GM18508 (cell line): ENCODE data around the gene SREBF2.

Experiments
- ATAC-seq: cut with Tn5 transposase; IDR thresholded peaks from one replicate; pipeline ENCODE4 v1.9.1; 2021; ENCODE audit warnings: moderate number of reproducible peaks; ENCODE audit not compliant: insufficient read depth, unreplicated experiment

SREBF2 gene

GRCh38 chr22:41832553-41833368, at the start of gene SREBF2:
Gene SREBF2, plus strand, starts transcription at chr22:41833105. Its CDS starts 166 bp downstream, at chr22:41833271.
- ATAC-seq, result peak; percentile 72

GRCh38 chr22:41787331-41787730, 45.6 kb upstream of the SREBF2 start:
- ATAC-seq, result no peak

GRCh38 chr22:41793871-41794270, 39.0 kb upstream of the SREBF2 start:
- ATAC-seq, result no peak

- ATAC-seq, result no peak
Observed at GRCh38 chr22:41798736-41799135, 34.2 kb upstream of the SREBF2 start.

- no peak for ATAC-seq
Observed at GRCh38 chr22:41799486-41800347, 33.2 kb upstream of the SREBF2 start.

- ATAC-seq, result no peak
Observed at GRCh38 chr22:41800348-41801146, 32.4 kb upstream of the SREBF2 start, which contains the start of gene CCDC134. Gene CCDC134, plus strand, starts transcription at chr22:41800679. Its CDS starts 8,212 bp downstream, at chr22:41808891.

GRCh38 chr22:41801147-41801819, 31.6 kb upstream of the SREBF2 start:
- ATAC-seq, result no peak

- no peak for ATAC-seq
Observed at GRCh38 chr22:41801886-41802285, 31.0 kb upstream of the SREBF2 start.

GRCh38 chr22:41805639-41806038, 27.3 kb upstream of the SREBF2 start:
- ATAC-seq, result no peak

GRCh38 chr22:41808400-41808799, 24.5 kb upstream of the SREBF2 start:
- no peak for ATAC-seq

GRCh38 chr22:41810022-41810421, 22.9 kb upstream of the SREBF2 start:
- no peak for ATAC-seq

- no peak for ATAC-seq
Observed at GRCh38 chr22:41812805-41813545, 19.9 kb upstream of the SREBF2 start.

GRCh38 chr22:41813726-41814410, 19.0 kb upstream of the SREBF2 start:
- no peak for ATAC-seq

GRCh38 chr22:41815716-41816115, 17.2 kb upstream of the SREBF2 start:
- ATAC-seq, result no peak

- ATAC-seq, result no peak
Observed at GRCh38 chr22:41816241-41816640, 16.7 kb upstream of the SREBF2 start.

GRCh38 chr22:41816871-41817270, 16.0 kb upstream of the SREBF2 start:
- ATAC-seq, result no peak

- no peak for ATAC-seq
Observed at GRCh38 chr22:41818011-41818410, 14.9 kb upstream of the SREBF2 start.

GRCh38 chr22:41818596-41818995, 14.3 kb upstream of the SREBF2 start:
- no peak for ATAC-seq

- no peak for ATAC-seq
Observed at GRCh38 chr22:41819257-41819656, 13.6 kb upstream of the SREBF2 start.
